HG03095 (cell line): ENCODE measurements around the gene INMT.
A peak's percentile ranks its signal among the peaks of the same experiment; 100 is the strongest.

Source experiments
- ATAC-seq: cut with Tn5 transposase; IDR thresholded peaks from one replicate; pipeline ENCODE4 v1.9.1; 2021; ENCODE audit warnings: moderate library complexity; ENCODE audit not compliant: unreplicated experiment

The INMT gene

DNA sequence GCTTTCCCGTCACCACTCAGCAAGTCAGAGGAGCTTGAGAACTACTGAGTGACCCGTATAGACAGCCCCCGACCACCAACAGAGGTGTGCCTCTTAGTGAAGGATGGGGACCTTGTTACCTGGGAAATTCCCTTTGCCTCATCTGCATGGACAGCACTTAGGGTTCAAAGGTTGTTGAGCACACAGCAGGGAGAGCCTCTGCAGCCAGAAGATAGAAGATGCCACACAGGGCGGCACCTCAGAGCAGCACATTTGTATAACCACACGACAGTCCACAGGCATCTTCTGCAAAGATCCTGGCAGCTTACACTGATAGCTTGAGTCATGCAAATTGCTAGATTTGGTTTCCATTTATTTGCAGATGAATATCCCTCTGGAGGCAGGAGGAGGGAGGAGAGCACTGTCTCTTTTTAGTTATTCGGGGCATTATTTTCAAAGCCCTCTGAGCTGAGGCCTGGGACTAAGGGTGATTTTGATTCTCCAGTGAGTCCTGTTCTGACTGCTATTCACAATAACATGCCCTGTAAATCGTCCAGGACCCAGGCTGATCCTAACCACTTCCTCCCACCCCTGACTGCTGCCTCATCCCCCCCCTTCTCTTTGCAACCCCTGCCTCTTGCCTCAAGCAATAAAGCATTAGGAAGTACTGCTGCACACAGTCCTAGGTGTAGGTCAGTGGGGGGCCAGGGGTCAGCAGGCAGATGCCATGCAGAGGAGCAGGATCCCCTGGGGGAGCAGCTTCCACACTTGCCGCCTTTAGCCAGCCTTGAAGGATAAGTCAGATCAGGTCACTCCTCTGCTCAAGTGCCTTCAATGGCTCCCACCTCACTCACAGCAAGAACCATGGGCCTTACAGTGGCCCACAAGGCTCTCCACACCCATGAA lies 24.6 kb upstream of the INMT start:
- ATAC-seq = no peak

DNA sequence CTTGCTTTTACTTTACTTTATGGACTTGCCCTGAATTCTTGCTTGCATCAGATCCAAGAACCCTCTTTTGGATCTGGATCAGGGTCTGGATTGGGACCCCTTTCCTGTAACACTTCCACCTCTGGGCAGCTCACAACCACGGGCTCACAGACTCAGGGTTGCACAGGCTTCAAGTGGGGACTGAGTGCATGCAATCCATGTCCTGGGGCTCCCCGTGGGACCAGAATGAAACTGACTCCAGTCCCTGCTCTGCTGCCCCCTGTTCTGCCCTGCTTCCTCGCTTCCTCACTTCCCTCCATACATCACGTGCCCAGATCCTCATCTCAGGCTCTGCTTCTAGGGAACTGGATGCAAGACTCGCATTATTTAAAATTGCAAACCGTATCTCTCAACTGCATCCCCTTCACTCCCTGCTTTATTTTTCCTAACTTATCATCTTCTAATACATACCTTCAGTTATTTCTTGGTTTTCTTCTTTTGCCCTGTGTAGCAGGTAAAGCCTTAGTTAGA lies 23.3 kb upstream of the INMT start:
- no peak for ATAC-seq

DNA sequence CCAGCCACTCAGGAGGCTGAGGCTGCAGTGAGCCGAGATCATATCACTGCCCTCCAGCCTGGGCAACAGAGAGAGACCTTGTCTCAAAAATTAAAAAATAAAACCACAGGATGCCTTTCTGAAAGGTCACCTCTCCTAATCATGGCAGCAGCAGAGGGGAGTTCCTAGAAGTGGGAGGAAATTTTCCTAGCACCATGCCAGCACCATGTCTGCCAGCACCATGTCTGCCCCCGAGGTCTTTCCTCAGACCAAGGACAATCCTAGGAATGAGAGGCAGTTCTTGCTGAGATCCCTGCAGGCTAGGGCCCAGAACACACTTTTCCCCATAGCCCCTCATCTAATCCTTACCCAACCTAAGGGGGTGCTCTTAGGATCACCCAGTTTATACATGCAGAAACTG lies 22.3 kb upstream of the INMT start:
- ATAC-seq = no peak

DNA sequence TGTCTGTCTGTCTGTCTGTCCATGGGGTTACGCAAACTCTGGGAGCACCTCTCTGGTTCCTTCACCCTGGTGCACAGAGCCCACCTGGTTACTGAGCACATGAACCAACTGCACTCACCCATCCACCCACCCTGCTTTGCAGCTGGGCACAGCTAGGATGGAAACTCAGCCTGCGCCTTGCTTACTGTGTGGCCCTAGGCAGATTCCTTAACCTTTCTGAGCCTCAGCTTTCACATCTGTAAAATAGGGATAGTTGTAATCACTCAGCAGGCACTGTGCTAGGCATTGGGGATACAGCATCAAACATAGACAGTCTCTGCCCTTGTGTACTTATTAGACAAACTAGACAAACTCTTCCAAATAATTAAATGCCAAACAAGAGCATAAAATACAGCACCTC lies 21.8 kb upstream of the INMT start:
- ATAC-seq = no peak

DNA sequence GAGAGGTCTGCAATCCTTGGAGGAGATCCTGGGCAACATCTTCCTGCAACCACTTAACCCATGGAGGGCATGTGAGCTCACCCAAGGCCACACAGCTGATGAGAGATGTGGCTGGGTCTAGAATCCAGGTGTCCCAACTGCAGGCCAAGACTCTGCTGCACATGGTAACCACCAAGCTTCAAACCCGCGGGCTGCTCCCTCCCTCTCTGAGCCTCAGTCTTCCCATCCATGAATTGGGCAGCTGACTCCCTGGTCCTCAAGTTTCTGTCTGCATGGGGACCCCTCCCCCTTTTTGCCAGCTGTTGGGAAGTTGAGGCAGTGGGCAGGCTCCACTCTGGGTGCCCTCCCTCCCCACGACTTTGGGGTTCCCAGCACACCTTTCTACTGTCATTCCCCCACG lies 20.9 kb upstream of the INMT start:
- no peak for ATAC-seq

DNA sequence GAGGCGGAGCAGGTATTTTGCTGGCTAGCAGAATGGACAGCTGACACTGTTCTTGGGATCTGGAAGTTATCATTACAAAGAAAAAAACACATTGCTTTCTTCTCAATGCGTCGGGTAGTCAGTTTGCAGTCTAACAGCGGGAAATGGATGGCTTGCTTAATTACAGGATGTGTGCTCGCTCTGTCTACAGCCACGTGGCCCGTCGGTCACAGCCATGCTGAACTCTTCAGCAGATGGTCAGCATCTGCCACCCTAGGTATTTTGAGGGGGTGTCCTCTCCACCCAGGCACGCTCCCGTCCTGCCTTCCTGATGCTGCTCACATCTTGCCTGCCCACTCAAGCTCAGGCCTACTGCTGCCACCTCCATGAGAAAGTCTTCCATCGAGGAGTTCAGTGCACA lies 20.4 kb upstream of the INMT start:
- ATAC-seq = no peak

DNA sequence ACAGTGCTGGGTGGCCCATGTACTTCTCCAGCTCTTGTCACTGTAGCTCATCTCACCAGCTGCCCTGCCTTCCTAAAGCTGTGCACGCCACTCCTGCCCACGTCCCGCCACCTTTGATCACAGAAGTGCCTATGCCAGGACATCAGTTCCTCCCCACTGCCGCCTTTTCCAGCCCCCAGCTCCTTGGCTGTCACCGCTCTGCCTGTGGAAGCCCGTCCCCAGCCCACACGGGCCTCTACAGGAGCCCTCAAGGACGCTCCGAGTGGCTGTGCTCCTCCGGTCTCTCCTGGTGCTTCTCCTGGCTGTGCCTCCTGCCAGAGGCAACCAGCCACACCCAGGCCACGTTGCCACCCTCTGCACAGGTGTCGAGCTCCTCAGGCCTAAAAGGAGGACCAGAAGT lies 19.3 kb upstream of the INMT start:
- ATAC-seq = no peak

DNA sequence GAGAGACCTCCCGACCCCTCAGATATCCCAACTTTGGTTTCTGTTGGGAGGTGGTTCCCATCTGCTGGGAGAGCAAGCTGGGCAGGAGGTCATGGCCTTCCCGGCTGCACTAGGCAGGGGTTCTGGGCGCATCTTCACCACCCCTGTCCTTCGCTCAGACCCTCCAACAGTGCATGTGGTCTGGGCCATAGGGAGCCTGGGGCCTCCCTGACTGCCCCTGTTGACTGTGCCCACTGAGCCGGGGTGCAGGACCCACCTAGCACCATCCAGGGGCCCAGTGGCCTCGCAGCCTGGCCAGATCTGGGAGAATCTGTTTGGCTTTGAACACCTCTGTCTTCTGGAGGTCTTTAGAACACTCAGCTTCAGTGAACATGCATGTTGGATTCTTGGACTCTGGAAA lies 18.7 kb upstream of the INMT start:
- no peak for ATAC-seq

DNA sequence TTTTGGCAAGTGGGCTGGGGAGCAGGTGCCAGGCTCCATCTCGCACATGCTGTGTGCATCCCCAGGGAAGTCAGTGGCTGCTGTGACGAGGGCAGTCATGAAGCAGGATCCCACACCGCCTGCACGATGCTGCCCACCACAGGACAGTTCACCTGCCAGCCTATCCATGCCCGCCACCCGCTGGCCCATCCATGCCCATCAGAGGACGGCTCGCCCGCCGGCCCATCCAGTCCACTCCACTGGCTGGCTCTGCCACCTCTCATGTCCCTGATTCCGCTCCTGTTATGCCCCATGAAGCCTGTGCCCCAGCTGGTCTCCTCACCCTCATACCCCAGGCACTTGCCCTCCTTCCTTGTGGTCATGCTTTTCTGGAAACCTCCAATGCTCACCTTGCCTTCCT lies 18.2 kb upstream of the INMT start:
- no peak for ATAC-seq

DNA sequence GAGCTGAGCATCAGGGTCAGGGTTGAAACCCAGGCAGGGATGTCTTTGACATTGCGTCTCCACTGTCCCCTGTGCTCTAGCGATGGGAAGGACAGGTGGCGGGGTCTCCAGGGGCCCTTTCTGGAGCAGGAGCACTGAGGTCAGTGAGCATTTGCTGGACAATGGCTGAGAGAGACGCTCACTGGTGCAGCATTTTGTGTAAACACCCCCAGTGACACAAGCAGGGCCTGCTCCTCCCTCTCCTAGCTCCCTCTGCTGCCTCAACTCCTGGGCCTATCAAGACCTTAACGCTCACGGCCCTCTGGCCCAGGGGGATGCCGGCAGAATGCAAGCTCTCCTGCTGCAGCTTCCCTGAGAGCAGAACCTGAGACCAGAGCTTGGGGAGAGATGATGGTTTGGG lies 17.4 kb upstream of the INMT start:
- no peak for ATAC-seq

DNA sequence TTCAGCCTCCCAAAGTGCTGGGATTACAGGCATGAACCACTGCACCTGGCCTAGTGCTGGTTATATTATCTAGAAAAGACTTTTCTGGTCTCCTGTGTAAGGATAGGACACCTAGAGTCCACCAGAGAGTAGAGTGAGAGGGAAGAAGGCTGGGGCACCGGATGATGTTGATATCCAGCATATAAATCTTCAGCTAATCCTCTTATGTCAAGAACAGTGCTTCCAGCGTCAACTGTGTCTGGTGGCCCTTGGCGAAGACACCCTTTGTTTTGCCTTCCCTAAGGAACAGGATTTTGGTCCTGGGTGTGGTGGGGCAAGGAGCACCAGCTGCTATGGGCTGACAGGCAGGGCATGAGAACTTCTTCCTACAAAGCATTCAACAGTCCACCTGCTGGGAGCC lies 16.3 kb upstream of the INMT start:
- no peak for ATAC-seq

DNA sequence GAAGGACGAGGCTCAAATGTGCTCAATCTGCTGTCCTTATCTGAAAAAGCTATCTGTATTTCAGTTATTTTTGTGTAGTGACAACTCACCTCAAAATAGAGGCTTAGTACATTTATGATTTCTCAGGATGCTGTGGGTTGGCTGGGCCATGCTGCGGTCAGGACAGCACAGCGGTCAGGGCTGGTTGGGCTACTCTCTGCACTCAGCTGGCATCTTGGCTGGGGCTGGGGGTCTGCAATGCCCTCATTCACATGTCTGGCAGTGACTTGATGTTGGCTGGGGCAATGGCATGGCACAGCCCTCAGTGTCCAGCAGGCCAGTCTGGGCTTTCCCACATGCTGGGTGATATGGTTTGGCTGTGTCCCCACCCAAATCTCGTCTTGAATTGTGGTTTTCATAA lies 15.6 kb upstream of the INMT start:
- ATAC-seq = no peak

DNA sequence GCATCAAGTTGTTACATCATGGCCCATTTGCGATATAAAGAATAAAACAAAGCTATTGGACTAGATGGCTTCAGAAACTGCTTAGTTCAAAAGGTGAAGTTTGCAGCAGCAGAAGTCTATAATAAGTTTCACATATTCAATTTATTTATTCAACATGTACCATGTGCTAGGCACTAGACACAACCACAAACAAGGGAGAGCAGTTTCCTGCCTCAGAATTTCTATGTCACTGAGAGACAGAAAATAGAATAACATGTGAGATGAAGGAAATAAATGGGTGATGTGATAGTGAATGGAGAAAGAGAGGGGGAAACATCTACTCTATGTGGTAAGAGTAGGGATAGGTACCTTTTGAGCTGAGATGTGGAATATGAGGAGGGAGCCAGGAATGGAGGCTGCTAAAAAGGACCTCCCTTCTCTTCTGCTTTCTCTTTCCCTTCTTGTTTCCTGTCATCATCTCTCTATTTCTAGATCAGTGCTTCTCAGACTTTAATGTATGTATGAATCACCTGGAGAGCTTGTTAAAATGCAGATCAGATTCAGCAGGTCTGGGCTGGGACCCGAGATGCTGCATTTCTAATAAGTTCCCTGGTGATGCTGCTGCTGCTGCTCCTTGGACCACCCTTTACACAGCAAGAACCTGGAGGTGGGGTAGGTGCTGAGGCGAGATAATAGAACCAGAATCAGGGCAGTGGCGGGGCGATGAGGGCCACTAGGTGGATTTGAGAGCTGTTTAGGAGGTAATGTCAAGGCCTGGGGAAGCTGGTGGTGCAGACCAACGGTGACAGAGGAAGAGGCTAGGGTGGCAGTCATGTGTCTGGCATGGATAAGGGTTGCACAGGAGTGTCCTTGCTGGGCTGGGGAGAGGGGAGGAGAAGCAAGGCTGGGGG lies 13.7 kb upstream of the INMT start:
- no peak for ATAC-seq

DNA sequence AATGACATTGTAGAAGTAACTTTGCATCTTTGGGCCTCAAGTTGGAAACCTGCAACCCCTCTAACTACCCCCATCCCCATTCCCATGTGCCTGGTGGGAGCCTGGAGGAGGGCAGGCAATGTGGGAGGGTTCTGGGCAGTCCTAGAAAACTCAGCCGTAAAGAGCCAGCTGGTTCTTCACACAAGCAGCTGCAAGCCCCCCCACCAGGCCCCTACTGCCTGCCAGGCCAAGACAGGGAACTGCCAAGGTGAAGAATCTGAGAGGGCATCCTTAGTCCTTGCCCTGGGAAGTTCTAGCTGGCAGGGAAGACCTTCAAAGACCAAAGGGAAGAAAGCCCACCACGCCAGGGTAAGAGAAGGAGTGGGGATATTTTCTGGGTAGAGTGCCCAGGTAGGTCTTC lies 12.2 kb upstream of the INMT start:
- ATAC-seq = no peak

DNA sequence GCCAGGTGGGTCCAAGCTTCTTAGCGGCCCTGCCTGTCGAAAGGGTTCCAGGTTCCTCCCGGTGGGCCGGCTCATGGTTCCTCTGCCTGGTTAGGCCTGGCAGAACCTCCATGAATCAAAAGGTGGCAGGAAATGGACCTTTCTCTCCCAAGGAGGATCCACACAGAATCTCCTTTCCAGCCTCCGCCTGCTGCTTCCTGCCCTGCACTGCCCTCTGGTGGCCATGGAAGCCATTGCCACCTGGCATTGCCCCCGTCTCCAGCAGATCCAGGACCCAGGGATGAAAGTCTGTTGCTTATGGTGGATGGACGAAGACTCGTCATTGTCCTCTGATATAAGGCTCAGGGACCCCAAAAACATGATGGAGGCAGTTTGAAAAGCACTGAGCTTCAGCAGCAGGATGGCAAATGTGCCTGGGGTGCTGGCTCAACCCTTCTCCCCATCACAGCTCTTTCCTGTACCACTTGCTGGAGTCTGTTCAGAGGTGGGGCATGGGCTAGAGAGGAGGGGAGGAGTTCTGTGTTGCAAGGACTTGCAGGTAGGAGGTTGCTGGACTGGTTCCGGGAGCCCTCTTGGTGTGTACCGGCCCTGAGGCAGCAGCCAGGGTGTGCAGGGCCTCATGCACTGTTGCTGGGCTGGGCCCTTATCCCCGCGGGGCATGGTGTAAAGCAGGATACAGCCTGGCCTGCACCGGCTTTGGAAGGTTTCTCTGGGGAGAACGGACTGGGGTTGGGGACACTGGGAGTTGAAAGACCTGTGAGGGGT lies 11.3 kb upstream of the INMT start:
- ATAC-seq = peak; percentile 70

DNA sequence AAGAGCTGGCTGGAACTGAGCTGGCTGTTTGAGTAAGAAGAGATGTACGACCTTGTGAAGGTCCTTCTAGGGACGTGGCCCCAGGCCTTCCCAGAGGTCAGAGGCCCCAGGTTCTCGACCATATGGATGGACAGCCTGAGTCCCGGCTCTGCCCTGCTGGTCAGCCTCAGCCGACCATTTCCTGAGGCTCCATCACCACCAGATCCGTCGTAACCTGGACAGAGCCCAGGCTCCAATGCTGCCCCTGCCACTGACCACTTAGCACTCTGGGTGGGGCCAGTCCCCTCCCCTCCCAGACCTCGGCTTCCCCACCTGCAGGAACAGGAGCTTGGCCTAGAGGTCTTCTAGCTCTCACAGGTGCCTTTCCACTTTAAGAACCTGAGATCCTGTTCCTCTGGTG lies 10.6 kb upstream of the INMT start:
- ATAC-seq = no peak

DNA sequence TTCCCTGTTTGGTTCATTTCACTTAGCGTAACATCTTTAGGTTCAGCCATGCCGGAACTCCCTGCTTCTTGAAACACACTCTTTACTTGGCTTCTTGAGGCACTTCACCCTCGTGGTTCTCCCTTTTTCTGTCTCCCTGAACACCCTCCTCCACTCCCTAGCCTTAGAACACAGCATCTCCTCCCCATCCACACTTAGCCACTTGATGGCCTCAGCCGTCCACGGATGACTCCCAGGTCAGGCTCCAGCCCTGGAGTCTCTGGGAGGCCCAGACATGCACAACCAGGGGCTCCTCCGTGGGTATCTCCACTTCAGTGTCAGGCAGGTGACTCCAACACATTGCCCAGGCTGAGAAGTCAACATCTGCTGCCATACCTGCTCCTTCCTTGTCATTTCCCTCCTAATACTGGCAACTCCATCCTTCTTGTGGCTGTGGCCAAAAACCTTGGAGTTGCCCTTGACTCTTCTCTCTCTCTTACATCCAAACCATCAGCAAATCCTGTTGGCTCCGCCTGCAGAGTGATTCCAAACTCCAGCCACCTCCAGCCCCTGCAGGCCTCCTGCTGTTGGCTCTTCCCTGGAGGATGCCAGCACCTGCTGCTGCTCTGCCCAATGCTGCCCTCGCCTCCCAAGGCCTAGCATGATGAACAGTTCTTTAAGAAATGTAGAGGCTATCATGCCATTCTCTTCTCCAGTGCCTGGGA lies 8.4 kb upstream of the INMT start:
- no peak for ATAC-seq

DNA sequence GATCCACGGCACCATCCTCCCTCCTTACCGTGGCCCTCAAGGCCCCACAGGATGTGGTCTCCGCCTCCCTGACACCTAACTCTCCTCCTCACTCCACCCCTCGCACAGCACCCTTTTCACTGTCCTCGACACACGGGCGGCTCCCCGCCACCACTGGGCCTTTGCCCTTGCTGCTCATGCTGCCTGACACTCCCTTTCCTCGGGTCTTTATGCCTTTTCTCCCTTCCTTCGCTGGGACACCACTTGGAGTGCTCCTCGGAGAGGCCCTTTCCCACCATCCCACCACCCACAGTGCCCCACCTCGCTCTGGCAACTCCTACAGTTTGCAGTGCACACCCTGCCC lies 7.9 kb upstream of the INMT start:
- ATAC-seq = no peak

DNA sequence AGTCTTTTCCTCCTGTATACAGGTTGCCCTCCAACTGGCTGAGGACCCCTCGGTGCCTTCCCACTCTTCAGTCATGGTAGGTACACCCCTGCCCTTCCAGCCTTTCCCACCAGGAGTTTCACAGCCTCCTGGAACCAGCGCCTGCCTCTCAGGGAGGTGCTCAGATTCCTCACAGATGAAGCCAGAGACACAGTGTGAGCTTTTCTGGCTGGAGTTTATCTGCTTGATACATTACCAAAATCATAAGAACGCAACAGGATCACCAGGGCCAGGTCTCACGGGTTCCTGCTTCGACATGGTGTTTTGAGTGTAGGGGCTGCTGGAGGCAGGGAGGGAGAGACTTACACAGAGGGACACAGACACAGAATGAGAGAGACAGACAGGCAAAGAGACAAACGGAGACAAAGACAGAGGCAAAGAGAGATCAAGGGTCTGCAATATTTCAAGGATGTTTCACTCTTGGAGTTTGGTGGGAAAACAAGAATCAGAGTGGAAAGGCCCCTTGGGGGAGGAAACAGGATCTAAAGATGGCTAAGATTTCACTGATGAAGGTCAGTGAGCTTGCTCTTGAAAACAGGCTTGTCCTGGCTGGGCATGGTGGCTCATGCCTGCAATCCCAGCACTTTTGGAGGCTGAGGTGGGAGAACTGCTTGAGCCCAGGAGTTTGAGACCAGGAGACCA lies 6.5 kb upstream of the INMT start:
- no peak for ATAC-seq

DNA sequence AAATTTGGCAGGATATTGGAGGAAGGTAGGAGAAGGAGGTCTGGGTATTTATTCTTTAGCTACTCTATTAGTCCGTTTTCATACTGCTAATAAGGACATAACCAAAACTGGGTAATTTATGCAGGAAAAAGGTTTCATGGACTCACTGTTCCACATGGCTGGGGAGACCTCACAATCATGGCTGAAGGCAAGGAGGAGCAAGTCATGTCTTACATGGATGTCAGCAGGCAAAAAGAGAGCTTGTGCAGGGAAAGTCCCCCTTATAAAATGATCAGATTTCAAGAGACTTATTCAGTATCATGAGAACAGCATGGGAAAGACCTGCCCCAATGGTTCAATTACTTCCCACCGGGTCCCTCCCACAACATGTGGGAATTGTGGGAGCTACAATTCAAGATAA lies 1.9 kb upstream of the INMT start:
- ATAC-seq = no peak
